ENCODE results near the gene POC1B.

The POC1B gene

GRCh38 chr12:89497005-89497404 is 28.8 kb downstream of the POC1B start:
- DNase-seq (ENCODE audit: low spot score) = no peak

- DNase-seq (ENCODE audit: low spot score) = peak; percentile 16
Measured at GRCh38 chr12:89494411-89495231, 31.2 kb downstream of the POC1B start.

GRCh38 chr12:89493670-89494302 is 32.1 kb downstream of the POC1B start:
- DNase-seq (ENCODE audit: low spot score) = no peak

- DNase-seq (ENCODE audit: low spot score) = no peak
Measured at GRCh38 chr12:89492883-89493282, 33.0 kb downstream of the POC1B start.

GRCh38 chr12:89490922-89491321 is 34.9 kb downstream of the POC1B start:
- no peak for DNase-seq (ENCODE audit: low spot score)

GRCh38 chr12:89486264-89486663 is 39.6 kb downstream of the POC1B start:
- DNase-seq (ENCODE audit: low spot score) = no peak

- DNase-seq (ENCODE audit: low spot score) = no peak
Measured at GRCh38 chr12:89484470-89484869, 41.4 kb downstream of the POC1B start.

- DNase-seq (ENCODE audit: low spot score) = no peak
Measured at GRCh38 chr12:89481213-89481914, 44.5 kb downstream of the POC1B start.

- DNase-seq (ENCODE audit: low spot score) = no peak
Measured at GRCh38 chr12:89479982-89480381, 45.9 kb downstream of the POC1B start.

GRCh38 chr12:89477633-89478279 is 48.1 kb downstream of the POC1B start:
- DNase-seq (ENCODE audit: low spot score) = no peak

GRCh38 chr12:89476904-89477595 is 48.8 kb downstream of the POC1B start:
- no peak for DNase-seq (ENCODE audit: low spot score)

GRCh38 chr12:89476232-89476631 is 49.6 kb downstream of the POC1B start:
- no peak for DNase-seq (ENCODE audit: low spot score)

GRCh38 chr12:89475203-89475990 is 50.5 kb downstream of the POC1B start:
- no peak for DNase-seq (ENCODE audit: low spot score)

GRCh38 chr12:89474615-89475014 is 51.2 kb downstream of the POC1B start:
- DNase-seq (ENCODE audit: low spot score) = no peak

- DNase-seq (ENCODE audit: low spot score) = peak; percentile 26
Measured at GRCh38 chr12:89472508-89472907, 53.3 kb downstream of the POC1B start.

GRCh38 chr12:89470741-89471509 is 54.9 kb downstream of the POC1B start:
- peak; percentile 54 for DNase-seq (ENCODE audit: low spot score)

- peak; percentile 27 for DNase-seq (ENCODE audit: low spot score)
Measured at GRCh38 chr12:89469361-89469760, 56.5 kb downstream of the POC1B start.

- no peak for DNase-seq (ENCODE audit: low spot score)
Measured at GRCh38 chr12:89468648-89469326, 57.1 kb downstream of the POC1B start.

GRCh38 chr12:89468017-89468416 is 57.8 kb downstream of the POC1B start:
- DNase-seq (ENCODE audit: low spot score) = no peak

All from AG08395 (cell line).